Breast epithelium (tissue), 3 donors: Measurements from ENCODE around the gene TNFSF13B.

Experiments
- CTCF ChIP-seq, 3 donors: fragments of 450-650 bp; IDR thresholded peaks; one replicate each; pipeline ENCODE4 v1.5.1; 2016 to 2017; ENCODE audit warnings: antibody characterized with exemption in 3 of 3, mild to moderate bottlenecking in 3 of 3, moderate library complexity in 3 of 3
- POLR2A ChIP-seq: fragments of 450-650 bp; IDR thresholded peaks from one replicate; pipeline ENCODE4 v1.6.1; 2016; ENCODE audit warnings: antibody characterized with exemption, mild to moderate bottlenecking, moderate library complexity
- POLR2AphosphoS5 ChIP-seq, 3 donors: sonication (generic); formaldehyde crosslinking; IDR thresholded peaks; one replicate each; pipeline ENCODE4 v1.6.1; 2017; ENCODE audit warnings: antibody characterized with exemption in 3 of 3

- TF ChIP-seq CTCF (IDR thresholded peaks at IDR 0.05) (no peak), POLR2AphosphoS5 (IDR thresholded peaks at IDR 0.05) (no peak), POLR2A (no peak)
Measured at GRCh38 chr13:108249150-108249549, 20.4 kb upstream of the TNFSF13B start.
